HepG2 (cell line): Measurements from ENCODE around the gene MASTL. TPM values are rescaled to one million over a fixed set of nuclear protein-coding genes. Genes with fewer than 3 reads are reported as not detected.

ENCODE experiments used
- FLYWCH1 ChIP-seq: sonication (generic); formaldehyde crosslinking; IDR thresholded peaks from 2 replicates; pipeline ENCODE4 v1.8.1; 2023; ENCODE audit warnings: mild to moderate bottlenecking, missing genetic modification reagents
- GPN1 ChIP-seq: sonication (generic); formaldehyde crosslinking; IDR thresholded peaks from 2 replicates; pipeline ENCODE4 v1.5.1; 2020; ENCODE audit warnings: missing genetic modification reagents, borderline replicate concordance
- MTA3 ChIP-seq: sonication (generic); formaldehyde crosslinking; IDR thresholded peaks from 2 replicates; pipeline ENCODE4 v1.4.0; 2020; ENCODE audit warnings: missing genetic modification reagents
- NCOR1 ChIP-seq: fragments of 200-600 bp; sonication (generic); IDR thresholded peaks from 2 replicates; pipeline ENCODE4 v1.7.0; 2017; ENCODE audit warnings: antibody characterized with exemption, low read length, borderline replicate concordance
- NFKBIZ ChIP-seq: IDR thresholded peaks from 2 replicates; pipeline ENCODE4 v1.6.1; 2018; ENCODE audit warnings: missing genetic modification reagents, missing compliant biosample characterization
- RBM39 ChIP-seq: fragments of 200-400 bp; formaldehyde crosslinking; IDR thresholded peaks from one replicate; pipeline ENCODE4 v1.6.1; 2018; ENCODE audit warnings: antibody characterized with exemption, mild to moderate bottlenecking, low read depth, low read length; ENCODE audit not compliant: poor library complexity, severe bottlenecking
- SNRNP70 ChIP-seq: fragments of 200-400 bp; formaldehyde crosslinking; IDR thresholded peaks from 2 replicates; pipeline ENCODE4 v1.6.1; 2017; ENCODE audit warnings: mild to moderate bottlenecking, low read depth, low read length, moderate library complexity
- ZNF335 ChIP-seq: sonication (generic); formaldehyde crosslinking; IDR thresholded peaks from 2 replicates; pipeline ENCODE4 v1.4.0; 2020; ENCODE audit warnings: missing genetic modification reagents
- ZNF383 ChIP-seq: sonication (generic); formaldehyde crosslinking; IDR thresholded peaks from 2 replicates; pipeline ENCODE4 v1.4.0; 2020; ENCODE audit warnings: missing genetic modification reagents, mild to moderate bottlenecking, borderline replicate concordance
- ZNF670 ChIP-seq: sonication (generic); formaldehyde crosslinking; IDR thresholded peaks from 2 replicates; pipeline ENCODE4 v1.8.0; 2022; ENCODE audit warnings: mild to moderate bottlenecking, missing genetic modification reagents, borderline replicate concordance
- ZNF749 ChIP-seq: sonication (generic); formaldehyde crosslinking; IDR thresholded peaks from 2 replicates; pipeline ENCODE4 v1.8.0; 2022; ENCODE audit warnings: mild to moderate bottlenecking, missing genetic modification reagents, moderate library complexity, borderline replicate concordance
- polyA plus RNA-seq, 8 experiments: library from polyadenylated mRNA; depleted of rRNA in 3 of 8; stranded (reverse) in 7 of 8; unstranded in 1 of 8; fragments of >200 nt; fragmentation: Illumina TruSeq in 4 of 8; extraction: Trizol in 4 of 8; gene quantifications; 2 replicates each; pipeline versions ENCODE4 v1.2.1 to v1.2.3, GENCODE V29; 2011 to 2016; ENCODE audit warnings: low read depth in 4 of 8, missing spikeins in 1 of 8, mixed read lengths in 1 of 8; ENCODE audit not compliant: insufficient read depth in 1 of 8
- total RNA-seq, 5 experiments: library from RNA; depleted of rRNA; stranded (reverse); fragments of >200 nt; fragmentation: Illumina TruSeq; extraction: Trizol; gene quantifications; 2 replicates each; pipeline ENCODE4 v1.2.3, GENCODE V29; 2016; ENCODE audit warnings: low read depth in 1 of 5
- TF ChIP-seq, protein P1 (sequence below): sonication (generic); formaldehyde crosslinking; IDR thresholded peaks from 2 replicates; pipeline ENCODE4 v1.4.0; 2020; ENCODE audit warnings: mild to moderate bottlenecking, missing genetic modification reagents
- TF ChIP-seq, protein P2 (sequence below), 2 experiments: sonication (generic) in 1 of 2; formaldehyde crosslinking in 1 of 2; IDR thresholded peaks; 2 replicates each; pipeline versions ENCODE4 v1.6.1 to v1.9.0; 2014 to 2022; ENCODE audit warnings: antibody characterized with exemption in 1 of 2, borderline replicate concordance in 1 of 2, inconsistent platforms in 1 of 2, low read depth in 1 of 2, missing genetic modification reagents in 1 of 2
- TF ChIP-seq, protein P3 (sequence below): sonication (generic); formaldehyde crosslinking; IDR thresholded peaks from 2 replicates; pipeline ENCODE4 v1.5.0; 2020; ENCODE audit warnings: mild to moderate bottlenecking, missing genetic modification reagents

The MASTL gene
- total and polyA plus RNA-seq, 2 of the 13 experiments (the other 11 are each of a cell fraction or from before 2014, with no cell fraction given) = 6.0 to 18.0 TPM

DNA sequence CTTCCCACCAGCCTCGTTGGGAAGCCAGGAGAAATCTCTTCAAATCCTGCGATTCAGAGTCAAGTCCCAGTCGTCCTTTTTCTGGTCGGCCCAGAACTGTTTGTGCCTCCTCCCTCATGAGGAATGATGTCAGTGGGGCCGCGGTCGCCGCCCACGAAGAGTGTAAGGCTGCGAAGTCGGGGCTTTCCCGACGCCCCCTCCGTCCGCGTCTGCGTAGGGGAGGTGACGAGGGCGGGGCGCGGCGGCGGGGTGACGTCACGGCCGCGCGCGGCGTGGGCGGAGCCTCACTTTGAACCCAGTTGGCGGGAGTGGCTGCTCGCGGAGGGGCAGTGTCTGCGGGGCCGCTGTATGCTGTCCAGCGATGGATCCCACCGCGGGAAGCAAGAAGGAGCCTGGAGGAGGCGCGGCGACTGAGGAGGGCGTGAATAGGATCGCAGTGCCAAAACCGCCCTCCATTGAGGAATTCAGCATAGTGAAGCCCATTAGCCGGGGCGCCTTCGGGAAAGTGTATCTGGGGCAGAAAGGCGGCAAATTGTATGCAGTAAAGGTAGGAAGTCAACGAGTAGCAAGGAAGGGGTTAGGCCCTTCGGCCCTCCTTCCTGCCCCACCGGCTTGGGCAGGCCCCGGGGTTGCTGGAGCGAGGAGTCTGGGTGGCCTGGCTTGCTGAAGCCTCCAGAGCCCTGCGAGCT, at the start of gene MASTL (continued):
- TF ChIP-seq, protein P1, sequence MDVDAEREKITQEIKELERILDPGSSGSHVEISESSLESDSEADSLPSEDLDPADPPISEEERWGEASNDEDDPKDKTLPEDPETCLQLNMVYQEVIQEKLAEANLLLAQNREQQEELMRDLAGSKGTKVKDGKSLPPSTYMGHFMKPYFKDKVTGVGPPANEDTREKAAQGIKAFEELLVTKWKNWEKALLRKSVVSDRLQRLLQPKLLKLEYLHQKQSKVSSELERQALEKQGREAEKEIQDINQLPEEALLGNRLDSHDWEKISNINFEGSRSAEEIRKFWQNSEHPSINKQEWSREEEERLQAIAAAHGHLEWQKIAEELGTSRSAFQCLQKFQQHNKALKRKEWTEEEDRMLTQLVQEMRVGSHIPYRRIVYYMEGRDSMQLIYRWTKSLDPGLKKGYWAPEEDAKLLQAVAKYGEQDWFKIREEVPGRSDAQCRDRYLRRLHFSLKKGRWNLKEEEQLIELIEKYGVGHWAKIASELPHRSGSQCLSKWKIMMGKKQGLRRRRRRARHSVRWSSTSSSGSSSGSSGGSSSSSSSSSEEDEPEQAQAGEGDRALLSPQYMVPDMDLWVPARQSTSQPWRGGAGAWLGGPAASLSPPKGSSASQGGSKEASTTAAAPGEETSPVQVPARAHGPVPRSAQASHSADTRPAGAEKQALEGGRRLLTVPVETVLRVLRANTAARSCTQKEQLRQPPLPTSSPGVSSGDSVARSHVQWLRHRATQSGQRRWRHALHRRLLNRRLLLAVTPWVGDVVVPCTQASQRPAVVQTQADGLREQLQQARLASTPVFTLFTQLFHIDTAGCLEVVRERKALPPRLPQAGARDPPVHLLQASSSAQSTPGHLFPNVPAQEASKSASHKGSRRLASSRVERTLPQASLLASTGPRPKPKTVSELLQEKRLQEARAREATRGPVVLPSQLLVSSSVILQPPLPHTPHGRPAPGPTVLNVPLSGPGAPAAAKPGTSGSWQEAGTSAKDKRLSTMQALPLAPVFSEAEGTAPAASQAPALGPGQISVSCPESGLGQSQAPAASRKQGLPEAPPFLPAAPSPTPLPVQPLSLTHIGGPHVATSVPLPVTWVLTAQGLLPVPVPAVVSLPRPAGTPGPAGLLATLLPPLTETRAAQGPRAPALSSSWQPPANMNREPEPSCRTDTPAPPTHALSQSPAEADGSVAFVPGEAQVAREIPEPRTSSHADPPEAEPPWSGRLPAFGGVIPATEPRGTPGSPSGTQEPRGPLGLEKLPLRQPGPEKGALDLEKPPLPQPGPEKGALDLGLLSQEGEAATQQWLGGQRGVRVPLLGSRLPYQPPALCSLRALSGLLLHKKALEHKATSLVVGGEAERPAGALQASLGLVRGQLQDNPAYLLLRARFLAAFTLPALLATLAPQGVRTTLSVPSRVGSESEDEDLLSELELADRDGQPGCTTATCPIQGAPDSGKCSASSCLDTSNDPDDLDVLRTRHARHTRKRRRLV = no peak
- TF ChIP-seq ZNF749 (CRISPR knock-in tag) = no peak
- no peak for TF ChIP-seq NCOR1
- TF ChIP-seq NFKBIZ = no peak
- no peak for TF ChIP-seq ZNF383
- no peak for TF ChIP-seq SNRNP70
- TF ChIP-seq MTA3 = no peak
- no peak for TF ChIP-seq ZNF670 (CRISPR knock-in tag)
- TF ChIP-seq, protein P2, sequence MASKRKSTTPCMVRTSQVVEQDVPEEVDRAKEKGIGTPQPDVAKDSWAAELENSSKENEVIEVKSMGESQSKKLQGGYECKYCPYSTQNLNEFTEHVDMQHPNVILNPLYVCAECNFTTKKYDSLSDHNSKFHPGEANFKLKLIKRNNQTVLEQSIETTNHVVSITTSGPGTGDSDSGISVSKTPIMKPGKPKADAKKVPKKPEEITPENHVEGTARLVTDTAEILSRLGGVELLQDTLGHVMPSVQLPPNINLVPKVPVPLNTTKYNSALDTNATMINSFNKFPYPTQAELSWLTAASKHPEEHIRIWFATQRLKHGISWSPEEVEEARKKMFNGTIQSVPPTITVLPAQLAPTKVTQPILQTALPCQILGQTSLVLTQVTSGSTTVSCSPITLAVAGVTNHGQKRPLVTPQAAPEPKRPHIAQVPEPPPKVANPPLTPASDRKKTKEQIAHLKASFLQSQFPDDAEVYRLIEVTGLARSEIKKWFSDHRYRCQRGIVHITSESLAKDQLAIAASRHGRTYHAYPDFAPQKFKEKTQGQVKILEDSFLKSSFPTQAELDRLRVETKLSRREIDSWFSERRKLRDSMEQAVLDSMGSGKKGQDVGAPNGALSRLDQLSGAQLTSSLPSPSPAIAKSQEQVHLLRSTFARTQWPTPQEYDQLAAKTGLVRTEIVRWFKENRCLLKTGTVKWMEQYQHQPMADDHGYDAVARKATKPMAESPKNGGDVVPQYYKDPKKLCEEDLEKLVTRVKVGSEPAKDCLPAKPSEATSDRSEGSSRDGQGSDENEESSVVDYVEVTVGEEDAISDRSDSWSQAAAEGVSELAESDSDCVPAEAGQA (IDR thresholded peaks at IDR 0.05; ENCODE audit: low read depth) = peak; percentile 85; the same call in 1 of the 2 replicates
- TF ChIP-seq, protein P2 (CRISPR knock-in tag; IDR thresholded peaks at IDR 0.05; ENCODE audit: borderline replicate concordance) = no peak
- TF ChIP-seq, protein P3, sequence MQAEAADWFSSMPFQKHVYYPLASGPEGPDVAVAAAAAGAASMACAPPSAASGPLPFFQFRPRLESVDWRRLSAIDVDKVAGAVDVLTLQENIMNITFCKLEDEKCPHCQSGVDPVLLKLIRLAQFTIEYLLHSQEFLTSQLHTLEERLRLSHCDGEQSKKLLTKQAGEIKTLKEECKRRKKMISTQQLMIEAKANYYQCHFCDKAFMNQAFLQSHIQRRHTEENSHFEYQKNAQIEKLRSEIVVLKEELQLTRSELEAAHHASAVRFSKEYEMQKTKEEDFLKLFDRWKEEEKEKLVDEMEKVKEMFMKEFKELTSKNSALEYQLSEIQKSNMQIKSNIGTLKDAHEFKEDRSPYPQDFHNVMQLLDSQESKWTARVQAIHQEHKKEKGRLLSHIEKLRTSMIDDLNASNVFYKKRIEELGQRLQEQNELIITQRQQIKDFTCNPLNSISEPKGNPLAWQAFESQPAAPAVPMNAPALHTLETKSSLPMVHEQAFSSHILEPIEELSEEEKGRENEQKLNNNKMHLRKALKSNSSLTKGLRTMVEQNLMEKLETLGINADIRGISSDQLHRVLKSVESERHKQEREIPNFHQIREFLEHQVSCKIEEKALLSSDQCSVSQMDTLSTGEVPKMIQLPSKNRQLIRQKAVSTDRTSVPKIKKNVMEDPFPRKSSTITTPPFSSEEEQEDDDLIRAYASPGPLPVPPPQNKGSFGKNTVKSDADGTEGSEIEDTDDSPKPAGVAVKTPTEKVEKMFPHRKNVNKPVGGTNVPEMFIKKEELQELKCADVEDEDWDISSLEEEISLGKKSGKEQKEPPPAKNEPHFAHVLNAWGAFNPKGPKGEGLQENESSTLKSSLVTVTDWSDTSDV (CRISPR knock-in tag) = peak; percentile 82; the same call in 1 of the 2 replicates
- TF ChIP-seq ZNF335 = no peak; the same call in 1 of the 2 replicates
- no peak for TF ChIP-seq RBM39
- no peak for TF ChIP-seq GPN1 (CRISPR knock-in tag)
- TF ChIP-seq FLYWCH1 (CRISPR knock-in tag) = no peak
